HepG2 (cell line): Measurements from ENCODE around the gene ORMDL2. TPM values are rescaled to one million over a fixed set of nuclear protein-coding genes. Genes with fewer than 3 reads are reported as not detected.

Source experiments
- ARNT2 ChIP-seq: sonication (generic); formaldehyde crosslinking; IDR thresholded peaks from 2 replicates; pipeline ENCODE4 v1.8.0; 2022; ENCODE audit warnings: mild to moderate bottlenecking, low read depth, missing genetic modification reagents, moderate library complexity
- FOXM1 ChIP-seq: sonication (generic); formaldehyde crosslinking; IDR thresholded peaks from 2 replicates; pipeline ENCODE4 v1.5.0; 2020; ENCODE audit warnings: missing genetic modification reagents
- KDM5A ChIP-seq: fragments of 200-600 bp; sonication (generic); IDR thresholded peaks from 2 replicates; pipeline ENCODE4 v1.7.0; 2018; ENCODE audit warnings: antibody characterized with exemption, mild to moderate bottlenecking, low read length, borderline replicate concordance
- MEIS2 ChIP-seq: sonication (generic); formaldehyde crosslinking; IDR thresholded peaks from 2 replicates; pipeline ENCODE4 v1.9.0; 2021; ENCODE audit warnings: mild to moderate bottlenecking, missing genetic modification reagents
- TBP ChIP-seq: sonication (generic); formaldehyde crosslinking; IDR thresholded peaks from 2 replicates; pipeline ENCODE4 v1.5.0; 2020; ENCODE audit warnings: missing genetic modification reagents
- TRIM24 ChIP-seq: sonication (generic); formaldehyde crosslinking; IDR thresholded peaks from 2 replicates; pipeline ENCODE4 v1.8.0; 2022; ENCODE audit warnings: mild to moderate bottlenecking, missing genetic modification reagents
- ZNF160 ChIP-seq: sonication (generic); formaldehyde crosslinking; IDR thresholded peaks from 2 replicates; pipeline ENCODE4 v1.8.0; 2022; ENCODE audit warnings: mild to moderate bottlenecking, inconsistent platforms, missing genetic modification reagents
- ZNF230 ChIP-seq: sonication (generic); formaldehyde crosslinking; IDR thresholded peaks from 2 replicates; pipeline ENCODE4 v1.4.0; 2020; ENCODE audit warnings: mild to moderate bottlenecking, missing genetic modification reagents
- ZNF251 ChIP-seq: sonication (generic); formaldehyde crosslinking; IDR thresholded peaks from 2 replicates; pipeline ENCODE4 v1.9.0; 2021; ENCODE audit warnings: mild to moderate bottlenecking, missing genetic modification reagents
- ZNF335 ChIP-seq: sonication (generic); formaldehyde crosslinking; IDR thresholded peaks from 2 replicates; pipeline ENCODE4 v1.4.0; 2020; ENCODE audit warnings: missing genetic modification reagents
- ZNF496 ChIP-seq: sonication (generic); formaldehyde crosslinking; IDR thresholded peaks from 2 replicates; pipeline ENCODE4 v1.8.1; 2023; ENCODE audit warnings: mild to moderate bottlenecking, moderate library complexity, missing genetic modification reagents; ENCODE audit not compliant: insufficient replicate concordance
- ZNF652 ChIP-seq: IDR thresholded peaks from 2 replicates; pipeline ENCODE4 v1.6.1; 2016; ENCODE audit warnings: low read depth, borderline replicate concordance
- ZNF775 ChIP-seq: sonication (generic); formaldehyde crosslinking; IDR thresholded peaks from 2 replicates; pipeline ENCODE4 v1.4.0; 2020; ENCODE audit warnings: missing genetic modification reagents, mild to moderate bottlenecking, moderate library complexity, borderline replicate concordance
- ZNF891 ChIP-seq: sonication (generic); formaldehyde crosslinking; IDR thresholded peaks from 2 replicates; pipeline ENCODE4 v1.5.0; 2020; ENCODE audit warnings: mild to moderate bottlenecking, missing genetic modification reagents
- polyA plus RNA-seq, 8 experiments: library from polyadenylated mRNA; depleted of rRNA in 3 of 8; stranded (reverse) in 7 of 8; unstranded in 1 of 8; fragments of >200 nt; fragmentation: Illumina TruSeq in 4 of 8; extraction: Trizol in 4 of 8; gene quantifications; 2 replicates each; pipeline versions ENCODE4 v1.2.1 to v1.2.3, GENCODE V29; 2011 to 2016; ENCODE audit warnings: low read depth in 4 of 8, missing spikeins in 1 of 8, mixed read lengths in 1 of 8; ENCODE audit not compliant: insufficient read depth in 1 of 8
- total RNA-seq, 5 experiments: library from RNA; depleted of rRNA; stranded (reverse); fragments of >200 nt; fragmentation: Illumina TruSeq; extraction: Trizol; gene quantifications; 2 replicates each; pipeline ENCODE4 v1.2.3, GENCODE V29; 2016; ENCODE audit warnings: low read depth in 1 of 5
- TF ChIP-seq, protein P1 (sequence below): sonication (generic); formaldehyde crosslinking; IDR thresholded peaks from 2 replicates; pipeline ENCODE4 v1.9.0; 2022; ENCODE audit warnings: missing genetic modification reagents, mild to moderate bottlenecking, borderline replicate concordance
- TF ChIP-seq, protein P2 (sequence below): IDR thresholded peaks from 2 replicates; pipeline ENCODE4 v1.6.1; 2016
- TF ChIP-seq, protein P3 (sequence below): sonication (generic); formaldehyde crosslinking; IDR thresholded peaks from 2 replicates; pipeline ENCODE4 v1.5.0; 2020; ENCODE audit warnings: missing genetic modification reagents
- TF ChIP-seq, protein P4 (sequence below): sonication (generic); formaldehyde crosslinking; IDR thresholded peaks from 2 replicates; pipeline ENCODE4 v1.4.0; 2020; ENCODE audit warnings: missing genetic modification reagents
- TF ChIP-seq, protein P5 (sequence below), 2 experiments: sonication (generic) in 1 of 2; formaldehyde crosslinking in 1 of 2; IDR thresholded peaks; 2 replicates each; pipeline versions ENCODE4 v1.5.1 to v1.6.1; 2011 to 2020; ENCODE audit warnings: borderline replicate concordance in 1 of 2, low read depth in 1 of 2, low read length in 1 of 2, mild to moderate bottlenecking in 1 of 2, missing genetic modification reagents in 1 of 2, moderate library complexity in 1 of 2

Gene ORMDL2
- total and polyA plus RNA-seq, 2 of the 13 experiments (the other 11 are each of a cell fraction or from before 2014, with no cell fraction given): 24.0 to 28.6 TPM

DNA sequence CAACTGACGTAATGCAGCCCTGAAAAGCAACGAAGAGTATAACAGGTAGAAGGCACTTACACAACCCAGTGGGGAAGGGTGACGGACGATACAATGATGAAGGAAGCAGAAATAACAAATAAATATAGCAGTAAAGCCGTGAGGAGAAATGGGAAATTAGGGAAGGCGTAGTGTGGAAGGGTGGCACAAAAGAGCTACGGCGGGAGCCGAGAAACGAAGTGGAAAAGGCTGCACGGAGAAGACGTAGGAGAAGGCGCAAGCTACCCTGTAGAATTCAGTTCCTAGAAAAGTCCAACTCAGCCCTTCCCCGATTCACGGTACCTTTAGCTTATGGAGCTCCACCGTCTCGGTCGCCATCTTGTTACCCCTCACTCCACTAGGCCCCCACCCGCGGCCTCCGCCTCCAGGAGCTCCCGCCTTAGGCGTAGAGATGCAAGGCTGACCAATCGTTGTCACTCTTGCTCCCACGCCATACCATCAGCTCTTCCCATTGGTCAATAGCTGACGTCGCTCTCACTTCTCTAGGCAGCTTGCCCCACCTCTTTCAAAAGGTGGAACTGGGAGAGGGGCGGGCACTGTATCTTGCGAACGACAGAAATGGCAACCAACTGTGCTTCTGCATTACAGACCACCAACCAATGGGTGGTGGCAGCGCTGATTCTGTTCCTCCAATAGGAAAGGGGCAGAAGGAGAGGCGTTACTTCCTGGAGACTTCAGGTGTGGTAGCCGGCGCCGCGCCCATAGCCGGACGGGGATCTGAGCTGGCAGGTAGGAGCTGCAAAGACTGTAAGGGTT, at the start of gene ORMDL2, which contains the start of gene SARNP (continued):
- TF ChIP-seq TBP: no peak
- no peak for TF ChIP-seq ZNF775 (CRISPR knock-in tag)
- TF ChIP-seq KDM5A: peak; percentile 76; the same call in 1 of the 2 replicates
- TF ChIP-seq FOXM1 (CRISPR knock-in tag): no peak
- TF ChIP-seq ZNF251 (CRISPR knock-in tag): no peak
- no peak; the same call in 1 of the 2 replicates for TF ChIP-seq ZNF652 (CRISPR knock-in tag)
- no peak for TF ChIP-seq ZNF496 (CRISPR knock-in tag)
- TF ChIP-seq, protein P1, sequence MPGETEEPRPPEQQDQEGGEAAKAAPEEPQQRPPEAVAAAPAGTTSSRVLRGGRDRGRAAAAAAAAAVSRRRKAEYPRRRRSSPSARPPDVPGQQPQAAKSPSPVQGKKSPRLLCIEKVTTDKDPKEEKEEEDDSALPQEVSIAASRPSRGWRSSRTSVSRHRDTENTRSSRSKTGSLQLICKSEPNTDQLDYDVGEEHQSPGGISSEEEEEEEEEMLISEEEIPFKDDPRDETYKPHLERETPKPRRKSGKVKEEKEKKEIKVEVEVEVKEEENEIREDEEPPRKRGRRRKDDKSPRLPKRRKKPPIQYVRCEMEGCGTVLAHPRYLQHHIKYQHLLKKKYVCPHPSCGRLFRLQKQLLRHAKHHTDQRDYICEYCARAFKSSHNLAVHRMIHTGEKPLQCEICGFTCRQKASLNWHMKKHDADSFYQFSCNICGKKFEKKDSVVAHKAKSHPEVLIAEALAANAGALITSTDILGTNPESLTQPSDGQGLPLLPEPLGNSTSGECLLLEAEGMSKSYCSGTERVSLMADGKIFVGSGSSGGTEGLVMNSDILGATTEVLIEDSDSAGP (CRISPR knock-in tag): peak; percentile 65
- peak; percentile 66; the same call in 1 of the 2 replicates for TF ChIP-seq ZNF335
- TF ChIP-seq, protein P2, sequence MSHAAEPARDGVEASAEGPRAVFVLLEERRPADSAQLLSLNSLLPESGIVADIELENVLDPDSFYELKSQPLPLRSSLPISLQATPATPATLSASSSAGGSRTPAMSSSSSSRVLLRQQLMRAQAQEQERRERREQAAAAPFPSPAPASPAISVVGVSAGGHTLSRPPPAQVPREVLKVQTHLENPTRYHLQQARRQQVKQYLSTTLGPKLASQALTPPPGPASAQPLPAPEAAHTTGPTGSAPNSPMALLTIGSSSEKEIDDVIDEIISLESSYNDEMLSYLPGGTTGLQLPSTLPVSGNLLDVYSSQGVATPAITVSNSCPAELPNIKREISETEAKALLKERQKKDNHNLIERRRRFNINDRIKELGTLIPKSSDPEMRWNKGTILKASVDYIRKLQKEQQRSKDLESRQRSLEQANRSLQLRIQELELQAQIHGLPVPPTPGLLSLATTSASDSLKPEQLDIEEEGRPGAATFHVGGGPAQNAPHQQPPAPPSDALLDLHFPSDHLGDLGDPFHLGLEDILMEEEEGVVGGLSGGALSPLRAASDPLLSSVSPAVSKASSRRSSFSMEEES (CRISPR knock-in tag): peak; percentile 19
- TF ChIP-seq, protein P3, sequence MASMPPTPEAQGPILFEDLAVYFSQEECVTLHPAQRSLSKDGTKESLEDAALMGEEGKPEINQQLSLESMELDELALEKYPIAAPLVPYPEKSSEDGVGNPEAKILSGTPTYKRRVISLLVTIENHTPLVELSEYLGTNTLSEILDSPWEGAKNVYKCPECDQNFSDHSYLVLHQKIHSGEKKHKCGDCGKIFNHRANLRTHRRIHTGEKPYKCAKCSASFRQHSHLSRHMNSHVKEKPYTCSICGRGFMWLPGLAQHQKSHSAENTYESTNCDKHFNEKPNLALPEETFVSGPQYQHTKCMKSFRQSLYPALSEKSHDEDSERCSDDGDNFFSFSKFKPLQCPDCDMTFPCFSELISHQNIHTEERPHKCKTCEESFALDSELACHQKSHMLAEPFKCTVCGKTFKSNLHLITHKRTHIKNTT (CRISPR knock-in tag): no peak
- TF ChIP-seq ZNF230 (CRISPR knock-in tag): no peak
- no peak for TF ChIP-seq ZNF891 (CRISPR knock-in tag)
- no peak for TF ChIP-seq ZNF160 (CRISPR knock-in tag)
- TF ChIP-seq, protein P4, sequence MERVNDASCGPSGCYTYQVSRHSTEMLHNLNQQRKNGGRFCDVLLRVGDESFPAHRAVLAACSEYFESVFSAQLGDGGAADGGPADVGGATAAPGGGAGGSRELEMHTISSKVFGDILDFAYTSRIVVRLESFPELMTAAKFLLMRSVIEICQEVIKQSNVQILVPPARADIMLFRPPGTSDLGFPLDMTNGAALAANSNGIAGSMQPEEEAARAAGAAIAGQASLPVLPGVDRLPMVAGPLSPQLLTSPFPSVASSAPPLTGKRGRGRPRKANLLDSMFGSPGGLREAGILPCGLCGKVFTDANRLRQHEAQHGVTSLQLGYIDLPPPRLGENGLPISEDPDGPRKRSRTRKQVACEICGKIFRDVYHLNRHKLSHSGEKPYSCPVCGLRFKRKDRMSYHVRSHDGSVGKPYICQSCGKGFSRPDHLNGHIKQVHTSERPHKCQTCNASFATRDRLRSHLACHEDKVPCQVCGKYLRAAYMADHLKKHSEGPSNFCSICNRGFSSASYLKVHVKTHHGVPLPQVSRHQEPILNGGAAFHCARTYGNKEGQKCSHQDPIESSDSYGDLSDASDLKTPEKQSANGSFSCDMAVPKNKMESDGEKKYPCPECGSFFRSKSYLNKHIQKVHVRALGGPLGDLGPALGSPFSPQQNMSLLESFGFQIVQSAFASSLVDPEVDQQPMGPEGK (CRISPR knock-in tag): peak; percentile 76
- TF ChIP-seq MEIS2: no peak
- TF ChIP-seq, protein P5, sequence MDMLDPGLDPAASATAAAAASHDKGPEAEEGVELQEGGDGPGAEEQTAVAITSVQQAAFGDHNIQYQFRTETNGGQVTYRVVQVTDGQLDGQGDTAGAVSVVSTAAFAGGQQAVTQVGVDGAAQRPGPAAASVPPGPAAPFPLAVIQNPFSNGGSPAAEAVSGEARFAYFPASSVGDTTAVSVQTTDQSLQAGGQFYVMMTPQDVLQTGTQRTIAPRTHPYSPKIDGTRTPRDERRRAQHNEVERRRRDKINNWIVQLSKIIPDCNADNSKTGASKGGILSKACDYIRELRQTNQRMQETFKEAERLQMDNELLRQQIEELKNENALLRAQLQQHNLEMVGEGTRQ (IDR thresholded peaks at IDR 0.05; ENCODE audit: low read depth, low read length): no peak
- TF ChIP-seq, protein P5 (CRISPR knock-in tag; IDR thresholded peaks at IDR 0.05; ENCODE audit: borderline replicate concordance): no peak; the same call in 1 of the 2 replicates
- no peak for TF ChIP-seq TRIM24 (CRISPR knock-in tag)
- TF ChIP-seq ARNT2 (CRISPR knock-in tag): peak; percentile 72; the same call in 1 of the 2 replicates
